ACHN (cell line): ENCODE results near the gene DSTYK.

Experiments used
- DNase-seq: peaks from one replicate; pipeline ENCODE4 v3.0.0-alpha.2; 2015
- in situ Hi-C: cut with HindIII; loops from 2 replicates; pipeline ENCODE4 v1.10.0; 2017; ENCODE audit warnings: low sequenced_read_pairs, low pct_ligation_motif_present, low pct_unique_long_range_greater_than_20kb

DSTYK gene

DNA sequence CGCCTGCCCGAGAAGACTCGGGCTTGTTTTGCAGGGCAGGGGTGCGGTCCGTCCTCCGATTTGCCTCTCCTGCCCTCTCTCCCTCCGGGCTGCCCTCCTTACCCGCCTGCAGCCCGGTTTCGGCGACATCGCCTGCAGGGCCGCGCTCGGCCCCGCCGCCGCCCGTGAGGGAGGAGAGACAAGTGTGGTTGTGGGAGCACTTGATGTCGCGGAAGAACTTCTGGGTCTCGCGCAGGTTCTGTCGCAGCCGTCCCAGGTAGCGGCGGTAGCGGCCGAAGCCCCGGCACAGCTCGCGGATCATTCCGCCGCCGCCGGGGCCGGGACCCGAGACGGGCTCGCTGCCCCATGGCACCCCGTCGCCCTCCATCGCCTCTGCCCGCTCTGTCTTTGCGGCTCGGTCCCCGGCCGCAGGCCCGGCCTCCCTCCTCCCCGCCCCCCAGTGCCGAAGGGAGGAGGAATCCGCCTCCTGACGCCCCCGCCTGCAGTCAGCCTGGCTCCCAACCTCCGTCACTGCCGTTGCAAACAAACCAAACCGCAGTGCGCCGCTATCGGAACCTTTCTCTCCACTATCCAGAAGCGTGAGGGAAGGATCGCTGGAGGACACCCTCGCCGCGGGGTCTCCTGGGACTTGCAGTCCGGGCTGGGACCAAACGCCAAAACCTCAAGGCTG, at the start of gene DSTYK:
Gene DSTYK (minus strand): TSS at position 534 of the 670 bp plus-strand sequence. CDS start 167 bp downstream, at position 367.
- DNase-seq = peak; percentile 97

DNA sequence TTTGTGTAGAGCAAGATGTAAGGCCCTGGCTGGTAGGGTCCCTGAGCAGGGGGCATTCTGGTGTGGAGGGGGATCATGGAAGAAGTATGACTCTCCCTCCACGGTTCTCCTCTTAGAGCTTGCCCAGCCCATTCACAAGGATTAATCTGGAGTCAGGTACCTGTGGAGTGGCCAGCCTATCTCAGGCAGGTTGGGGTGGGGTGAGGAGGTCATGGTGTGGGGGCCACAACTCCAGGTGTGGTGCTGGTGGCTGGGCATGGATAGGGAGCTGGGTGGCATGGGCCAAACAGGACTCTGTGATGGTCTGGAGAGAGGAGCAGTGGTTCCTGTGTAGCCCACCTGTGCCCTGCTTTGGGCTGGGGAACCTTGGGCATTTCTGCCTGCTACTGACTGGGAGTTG, 48.5 kb upstream of the DSTYK start:
- no peak for DNase-seq
- in situ Hi-C loops = no loop called here

More for the DNA sequence above, at the start of gene DSTYK:
- in situ Hi-C loops = no loop called here

DNA sequence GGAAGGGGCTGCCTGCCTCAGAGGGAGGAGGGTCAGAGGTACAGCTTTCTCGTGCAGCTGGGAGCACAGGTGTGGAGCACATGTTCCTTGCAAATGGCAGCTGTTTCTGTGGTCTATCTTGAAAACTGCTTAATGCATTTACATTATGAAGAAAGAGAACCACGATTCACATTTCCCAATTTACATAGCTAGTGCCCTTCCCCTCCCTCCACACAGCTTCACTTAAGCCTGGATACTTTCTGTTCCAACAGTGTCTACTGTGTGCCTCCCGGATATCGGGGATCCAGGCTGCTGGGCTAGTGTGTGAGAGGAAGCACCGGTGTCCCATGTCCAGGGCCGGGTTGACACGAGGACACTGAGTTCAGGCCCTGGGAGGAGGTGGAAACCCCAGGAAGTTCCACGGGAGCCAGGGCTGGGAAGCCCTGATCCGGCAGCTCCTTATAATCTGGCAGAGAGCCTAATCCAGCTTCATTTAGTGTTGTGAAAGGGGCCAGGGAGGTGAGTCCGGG, 47.9 kb upstream of the DSTYK start:
- no peak for DNase-seq
- in situ Hi-C loops = no loop called here

- DNase-seq = peak; percentile 74
- in situ Hi-C loops = no loop called here
Measured at GRCh38 chr1:205258719-205259118, 47.2 kb upstream of the DSTYK start.

DNA sequence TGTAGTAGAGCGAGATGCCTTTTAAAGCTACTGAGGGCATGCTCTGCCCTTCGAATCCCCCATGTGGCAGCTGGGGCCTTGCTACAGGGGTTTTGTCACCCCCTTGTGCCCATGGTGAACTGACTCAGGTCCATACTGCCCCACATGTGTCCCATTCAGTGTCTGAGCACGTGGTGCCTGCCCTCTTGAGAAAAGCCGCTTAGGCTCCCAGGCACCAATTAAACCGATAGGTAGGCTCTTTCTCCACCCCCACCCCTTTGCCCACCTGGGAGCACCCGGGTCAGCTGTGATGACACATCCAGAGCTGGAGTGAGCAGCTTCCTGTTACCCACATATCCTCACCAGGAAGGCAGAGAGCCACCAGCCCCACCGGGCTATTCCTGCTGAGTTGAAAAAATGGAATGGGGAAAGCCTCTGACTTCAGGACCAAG, 46.8 kb upstream of the DSTYK start:
- peak; percentile 17 for DNase-seq
- in situ Hi-C loops = no loop called here

DNA sequence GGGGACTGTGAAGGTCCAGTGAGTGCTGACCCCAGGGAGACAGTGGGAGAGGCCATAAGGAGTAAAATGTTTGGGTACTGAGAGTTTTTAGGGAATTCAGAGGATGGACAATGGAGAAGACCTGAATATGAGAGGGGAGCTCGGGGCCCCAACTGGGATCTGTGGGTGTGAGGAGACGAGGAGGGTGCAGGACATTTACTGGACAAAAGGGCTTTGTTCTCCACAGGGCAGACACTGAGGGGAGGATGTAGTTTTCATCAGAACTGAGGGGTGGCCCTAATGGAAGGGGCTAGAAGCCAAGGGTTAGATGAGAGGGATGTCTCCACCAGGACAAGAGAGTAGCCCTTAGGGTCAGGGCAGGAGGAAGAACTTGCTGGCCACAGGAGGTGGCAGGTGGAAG, 46.2 kb upstream of the DSTYK start:
- no peak for DNase-seq
- in situ Hi-C loops = no loop called here

GRCh38 chr1:205256951-205257625, 45.6 kb upstream of the DSTYK start:
- DNase-seq = no peak
- in situ Hi-C loops = no loop called here

DNA sequence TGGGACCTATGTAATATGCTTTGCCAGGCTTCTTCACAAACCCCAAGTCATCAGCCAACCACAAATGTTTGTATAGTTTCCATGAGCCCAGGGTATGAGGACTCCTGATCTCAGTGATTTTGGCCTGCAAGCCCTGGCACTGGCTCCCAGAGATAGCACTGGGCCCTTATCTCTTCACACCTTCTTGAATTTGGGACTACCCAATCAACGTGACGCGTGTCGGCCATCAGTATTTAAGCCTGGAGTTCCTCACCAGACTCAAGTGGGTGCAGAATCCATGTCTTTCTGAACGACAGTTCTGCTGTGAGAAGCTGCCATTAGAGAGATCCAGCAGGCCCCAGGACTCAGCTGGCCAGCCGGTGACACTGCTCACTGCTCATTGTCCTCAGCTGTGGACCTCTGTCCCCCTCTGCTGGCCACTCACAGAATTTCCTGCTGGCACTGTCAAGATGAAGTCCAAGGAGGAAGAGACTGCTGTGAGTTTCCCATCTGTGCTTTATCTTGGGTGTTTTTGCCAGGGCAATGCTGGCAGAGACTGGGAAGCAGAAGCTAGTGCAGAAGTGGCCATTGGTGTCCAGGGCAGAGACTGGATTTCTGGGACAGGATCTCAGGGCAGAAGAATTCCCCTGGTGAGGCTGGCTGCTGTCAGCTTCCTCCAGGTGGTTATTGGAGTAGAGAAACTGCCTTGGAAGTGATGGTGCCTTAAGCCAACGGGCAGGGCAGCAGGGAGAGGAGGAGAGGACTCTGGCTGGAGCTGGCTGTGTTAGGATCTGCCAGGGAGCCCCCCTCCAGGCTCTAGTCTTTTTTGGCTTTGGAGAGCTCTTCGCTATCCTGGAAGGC, 44.7 kb upstream of the DSTYK start:
- DNase-seq = peak; percentile 86
- in situ Hi-C loops = no loop called here

GRCh38 chr1:205251576-205251975, 40.1 kb upstream of the DSTYK start:
- DNase-seq = no peak
- in situ Hi-C loops = no loop called here

DNA sequence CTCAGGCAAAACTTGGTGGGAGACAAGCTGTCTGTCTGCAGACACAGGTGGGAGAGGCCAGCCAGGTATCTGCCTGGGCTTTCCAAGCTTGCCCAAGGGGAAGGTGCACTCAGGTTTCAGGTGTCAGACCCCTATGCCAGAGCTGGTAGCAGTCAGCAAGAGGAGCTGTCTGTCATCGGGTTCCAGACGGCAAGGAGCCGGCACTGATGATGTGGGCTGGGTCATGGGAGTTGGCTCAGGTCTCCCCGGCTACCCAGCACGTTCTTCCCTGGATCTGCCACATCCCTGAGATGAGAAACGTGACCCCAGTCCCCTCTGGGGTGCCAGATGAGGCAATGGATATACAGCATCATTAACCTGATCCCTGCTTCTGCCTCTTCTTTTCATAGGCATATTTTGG, 39.2 kb upstream of the DSTYK start:
- in situ Hi-C loops = no loop called here
- no peak for DNase-seq

DNA sequence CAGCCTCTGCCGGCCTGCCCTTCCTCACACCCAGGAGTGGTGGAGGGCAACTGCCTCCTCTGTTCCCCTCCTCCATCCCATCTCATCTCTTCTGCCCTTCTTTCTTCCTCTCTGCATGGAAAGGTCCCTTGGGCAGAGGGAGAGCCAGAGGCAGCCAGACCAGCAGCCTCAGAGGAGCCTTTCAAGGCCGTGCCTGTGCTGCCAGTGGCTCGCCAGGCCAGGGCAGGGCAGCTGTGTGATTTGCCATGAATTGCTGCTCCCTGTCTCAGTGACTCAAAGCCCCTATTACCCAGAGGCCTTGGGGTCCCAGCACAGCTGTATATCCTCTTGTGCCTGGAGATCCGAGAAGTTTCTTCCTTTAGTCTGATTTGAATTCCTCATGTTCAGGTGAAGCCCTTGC, 38.1 kb upstream of the DSTYK start:
- DNase-seq = no peak
- in situ Hi-C loops = no loop called here

DNA sequence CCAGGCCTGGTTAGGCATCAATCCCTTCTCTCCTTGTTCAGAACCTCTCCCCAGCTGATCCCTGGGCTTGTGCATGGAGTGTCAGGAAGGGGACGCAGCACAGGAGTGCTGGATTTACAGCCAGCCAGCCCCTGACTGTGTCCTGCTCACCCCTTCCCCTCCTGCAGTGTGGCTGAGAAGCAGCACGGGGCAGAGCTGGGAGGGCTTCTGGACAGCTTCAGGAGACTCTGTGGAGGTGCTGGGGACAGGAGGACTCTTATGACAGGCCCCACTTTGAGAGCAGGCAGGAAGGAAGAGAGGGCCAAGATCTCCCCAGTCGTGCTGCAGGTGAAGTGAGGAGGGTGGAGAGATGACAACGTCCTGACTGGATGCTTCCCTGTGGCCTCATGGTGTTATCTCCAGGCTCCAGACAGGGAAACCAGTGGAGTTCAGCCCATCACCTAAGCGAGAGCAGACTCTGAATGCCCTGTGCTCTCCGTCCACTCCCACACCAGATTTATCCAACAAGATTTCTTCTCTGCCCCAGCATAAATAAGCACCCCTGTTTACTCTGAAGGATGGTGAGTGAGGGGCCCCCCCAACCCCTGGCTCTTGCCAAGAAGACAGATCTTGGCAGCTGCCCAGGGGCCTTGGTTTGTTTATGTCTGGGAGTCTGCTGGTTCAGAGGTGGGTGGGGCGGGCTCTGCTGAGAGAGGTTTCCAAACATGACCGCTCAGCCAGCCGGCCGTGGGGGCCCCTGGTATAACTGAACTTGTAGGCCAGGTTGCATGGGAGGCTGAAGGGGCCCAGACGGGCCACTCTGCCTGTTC, 37.5 kb upstream of the DSTYK start:
- in situ Hi-C loops = no loop called here
- no peak for DNase-seq

- no peak for DNase-seq
- in situ Hi-C loops = no loop called here
Measured at GRCh38 chr1:205247130-205247921, 35.8 kb upstream of the DSTYK start.

DNA sequence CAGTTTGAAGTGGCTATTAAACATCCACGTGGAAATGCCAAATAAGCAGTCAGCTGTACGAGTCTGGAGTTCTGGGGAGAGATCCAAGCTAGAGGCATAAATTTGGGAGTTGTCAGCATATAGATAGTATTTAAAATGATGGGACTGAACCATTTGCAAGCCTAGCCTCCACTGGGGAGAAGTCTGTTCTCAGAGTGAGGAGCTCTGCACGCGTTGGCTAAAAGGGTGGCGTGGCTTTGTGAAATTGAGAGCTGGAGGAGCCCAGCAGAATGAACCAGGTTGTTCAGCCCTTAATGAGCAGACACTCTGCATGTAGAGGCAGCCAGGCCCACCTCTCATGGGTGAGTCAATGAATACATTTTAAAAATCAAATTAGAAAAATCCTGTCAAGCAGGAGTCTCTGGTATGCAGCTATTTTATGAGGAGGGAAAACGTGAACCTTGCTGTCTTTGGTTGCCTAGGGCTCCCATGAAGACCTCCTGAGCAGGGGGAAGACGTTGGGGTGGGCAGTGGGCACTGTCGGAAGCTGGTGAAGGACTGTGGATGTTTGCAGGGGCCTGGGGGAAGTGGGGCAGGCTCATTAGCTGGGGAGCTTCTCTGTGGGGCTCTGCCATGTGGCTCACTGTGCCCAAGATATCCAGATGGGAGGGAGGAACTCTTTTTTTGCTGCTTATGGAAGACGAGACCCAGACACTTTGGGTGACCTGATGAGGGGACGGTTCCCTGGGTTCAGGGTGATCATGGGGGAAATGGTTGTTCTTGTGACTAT, 35.0 kb upstream of the DSTYK start:
- in situ Hi-C loops = no loop called here
- DNase-seq = no peak

GRCh38 chr1:205245096-205245495, 33.6 kb upstream of the DSTYK start:
- in situ Hi-C loops = no loop called here
- DNase-seq = no peak

- in situ Hi-C loops = no loop called here
- DNase-seq = no peak
Measured at GRCh38 chr1:205244384-205244783, 32.9 kb upstream of the DSTYK start.
